HEK293 (cell line): Measurements from ENCODE around the gene DNAJC21.

Source experiments
- CTCF ChIA-PET: fragments of 350-600 bp; formaldehyde crosslinking; extraction: SDS; loops from one replicate; lab custom pipeline; 2021; ENCODE audit warnings: antibody characterized with exemption; lab: Yijun Ruan, JAX
- POLR2A ChIA-PET: fragments of 300-600 bp; formaldehyde crosslinking; extraction: SDS; loops from one replicate; lab custom pipeline; 2020; ENCODE audit warnings: antibody characterized with exemption, inconsistent platforms; lab: Yijun Ruan, JAX
- H3K27ac ChIP-seq: fragments of 200-500 bp; sonication (Bioruptor generic); 2 replicates; pipeline ENCODE4 v1.5.1; 2014; ENCODE audit warnings: low read depth, low read length, control low read depth, inconsistent platforms; ENCODE audit errors: extremely low read depth
- H3K36me3 ChIP-seq, 2 experiments: fragments of 200-500 bp in 1 of 2; sonication (Bioruptor generic) in 1 of 2; 1 replicate in 1 of 2; 2 replicates in 1 of 2; pipeline ENCODE4 v1.5.1; 2014 to 2017; ENCODE audit warnings: inconsistent platforms in 2 of 2, low read length in 2 of 2; ENCODE audit not compliant: control insufficient read depth in 2 of 2, insufficient read depth in 1 of 2
- H3K4me1 ChIP-seq: fragments of 200-500 bp; sonication (Bioruptor generic); 2 replicates; pipeline ENCODE4 v1.5.1; 2014; ENCODE audit warnings: mild to moderate bottlenecking, low read length, inconsistent platforms; ENCODE audit not compliant: control insufficient read depth, insufficient read depth
- H3K4me3 ChIP-seq: 2 replicates; pipeline ENCODE4 v1.5.1; 2011; ENCODE audit warnings: low read depth, mild to moderate bottlenecking, control low read depth, low read length, moderate library complexity
- H3K9me3 ChIP-seq: fragments of 200-500 bp; sonication (Bioruptor generic); 2 replicates; pipeline ENCODE4 v1.5.1; 2014; ENCODE audit warnings: low read depth, low read length, inconsistent platforms; ENCODE audit not compliant: control insufficient read depth, insufficient read depth
- IKZF3 ChIP-seq: fragments of 450-650 bp; IDR thresholded peaks from 2 replicates; pipeline ENCODE4 v1.5.0; 2018; ENCODE audit warnings: missing biosample characterization, mild to moderate bottlenecking, missing genetic modification characterization, moderate library complexity
- KLF1 ChIP-seq: fragments of 450-650 bp; formaldehyde crosslinking; IDR thresholded peaks from 2 replicates; pipeline ENCODE4 v1.5.1; 2016; ENCODE audit warnings: missing biosample characterization, missing genetic modification characterization
- KLF9 ChIP-seq: fragments of 450-650 bp; formaldehyde crosslinking; IDR thresholded peaks from 2 replicates; pipeline ENCODE4 v1.5.1; 2016; ENCODE audit warnings: missing biosample characterization, missing genetic modification characterization, low read depth
- OSR2 ChIP-seq: fragments of 450-650 bp; formaldehyde crosslinking; IDR thresholded peaks from 2 replicates; pipeline ENCODE4 v1.5.1; 2016; ENCODE audit warnings: missing biosample characterization, missing genetic modification characterization
- PRDM10 ChIP-seq: fragments of 450-650 bp; formaldehyde crosslinking; IDR thresholded peaks from 2 replicates; pipeline ENCODE4 v1.5.1; 2016; ENCODE audit warnings: missing biosample characterization, missing genetic modification characterization
- YY2 ChIP-seq: fragments of 450-650 bp; formaldehyde crosslinking; IDR thresholded peaks from 2 replicates; pipeline ENCODE4 v1.5.1; 2016; ENCODE audit warnings: missing biosample characterization, missing genetic modification characterization
- ZBTB17 ChIP-seq: fragments of 450-650 bp; formaldehyde crosslinking; IDR thresholded peaks from 2 replicates; pipeline ENCODE4 v1.5.1; 2016; ENCODE audit warnings: missing biosample characterization, missing genetic modification characterization
- ZNF112 ChIP-seq: fragments of 450-650 bp; formaldehyde crosslinking; IDR thresholded peaks from 2 replicates; pipeline ENCODE4 v1.5.0; 2017; ENCODE audit warnings: missing biosample characterization, missing genetic modification characterization
- ZNF133 ChIP-seq: fragments of 450-650 bp; formaldehyde crosslinking; IDR thresholded peaks from 2 replicates; pipeline ENCODE4 v1.5.1; 2016; ENCODE audit warnings: missing biosample characterization, missing genetic modification characterization
- ZNF138 ChIP-seq: fragments of 450-650 bp; formaldehyde crosslinking; IDR thresholded peaks from 2 replicates; pipeline ENCODE4 v1.5.1; 2016; ENCODE audit warnings: missing biosample characterization, missing genetic modification characterization, borderline replicate concordance
- ZNF16 ChIP-seq: fragments of 450-650 bp; formaldehyde crosslinking; IDR thresholded peaks from 2 replicates; pipeline ENCODE4 v1.5.1; 2016; ENCODE audit warnings: low read depth, missing biosample characterization, missing genetic modification characterization
- ZNF19 ChIP-seq: fragments of 450-650 bp; formaldehyde crosslinking; IDR thresholded peaks from 2 replicates; pipeline ENCODE4; 2016; ENCODE audit warnings: missing biosample characterization, missing genetic modification characterization, low read depth
- ZNF335 ChIP-seq: fragments of 450-650 bp; formaldehyde crosslinking; conservative IDR thresholded peaks from 2 replicates; pipeline ENCODE4 v1.5.1; 2016; ENCODE audit warnings: missing biosample characterization, missing genetic modification characterization
- ZNF354C ChIP-seq: fragments of 450-650 bp; formaldehyde crosslinking; IDR thresholded peaks from 2 replicates; pipeline ENCODE4 v1.5.1; 2016; ENCODE audit warnings: missing biosample characterization, missing genetic modification characterization, low read depth, borderline replicate concordance
- ZNF366 ChIP-seq: fragments of 450-650 bp; formaldehyde crosslinking; conservative IDR thresholded peaks from 2 replicates; pipeline ENCODE4 v1.5.1; 2016; ENCODE audit warnings: missing biosample characterization, missing genetic modification characterization
- ZNF37A ChIP-seq: fragments of 450-650 bp; IDR thresholded peaks from 2 replicates; pipeline ENCODE4 v1.5.1; 2018; ENCODE audit warnings: missing biosample characterization, missing genetic modification characterization
- ZNF398 ChIP-seq: fragments of 450-650 bp; formaldehyde crosslinking; IDR thresholded peaks from 2 replicates; pipeline ENCODE4 v1.5.1; 2017; ENCODE audit warnings: missing biosample characterization, missing genetic modification characterization
- ZNF548 ChIP-seq: fragments of 450-650 bp; formaldehyde crosslinking; IDR thresholded peaks from 2 replicates; pipeline ENCODE4 v1.5.1; 2016; ENCODE audit warnings: missing biosample characterization, missing genetic modification characterization
- ZNF561 ChIP-seq: fragments of 450-650 bp; IDR thresholded peaks from 2 replicates; pipeline ENCODE4 v1.5.1; 2018; ENCODE audit warnings: missing biosample characterization, missing genetic modification characterization, borderline replicate concordance
- ZNF76 ChIP-seq: fragments of 450-650 bp; formaldehyde crosslinking; IDR thresholded peaks from 2 replicates; pipeline ENCODE4; 2016; ENCODE audit warnings: low read depth, missing biosample characterization, missing genetic modification characterization, borderline replicate concordance
- ZNF768 ChIP-seq: fragments of 450-650 bp; formaldehyde crosslinking; IDR thresholded peaks from 2 replicates; pipeline ENCODE4 v1.5.1; 2018; ENCODE audit warnings: missing biosample characterization, mild to moderate bottlenecking, missing genetic modification characterization
- TF ChIP-seq, protein P1 (sequence below): fragments of 450-650 bp; formaldehyde crosslinking; IDR thresholded peaks from 2 replicates; pipeline ENCODE4 v1.5.1; 2016; ENCODE audit warnings: missing biosample characterization, missing genetic modification characterization
- TF ChIP-seq, protein P2 (sequence below): fragments of 450-650 bp; formaldehyde crosslinking; IDR thresholded peaks from 2 replicates; pipeline ENCODE4; 2016; ENCODE audit warnings: missing biosample characterization, missing genetic modification characterization

Gene DNAJC21

DNA sequence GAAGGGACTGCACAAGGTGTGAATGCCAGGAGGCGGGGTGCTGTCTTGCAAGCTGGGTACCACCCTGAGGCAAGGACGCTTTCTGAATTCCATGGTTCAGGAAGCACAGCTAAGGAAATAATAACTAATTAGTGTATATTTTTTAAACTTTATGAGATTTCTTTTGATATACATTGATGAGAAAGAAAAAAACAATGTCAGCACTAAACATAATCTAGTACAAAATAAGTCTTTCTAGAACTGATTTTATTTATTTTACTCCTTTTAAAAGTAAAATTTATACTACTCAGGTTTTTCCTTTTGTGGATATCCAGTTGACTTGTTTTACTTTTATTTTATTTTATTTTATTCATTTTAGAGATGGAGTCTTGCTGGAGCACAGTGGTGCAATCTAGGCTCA is 3.6 kb downstream of the DNAJC21 start:
- Histone ChIP-seq H3K9me3 (no peaks in the 10 kb centered on the region), H3K4me1 (peaks cover 12% of the 10 kb centered on the region; the same call in 1 of the 2 replicates), H3K4me3 (no peak overlapping the region), H3K27ac (no peak overlapping the region), H3K36me3 (peaks cover 34 to 49% of the 10 kb centered on the region in 2 experiments)
- TF ChIP-seq ZNF548 (no peak), ZNF561 (tag by site-specific recombination) (no peak), YY2 (tag by site-specific recombination) (no peak), ZNF366 (no peak), ZNF354C (tag by site-specific recombination) (no peak), ZNF768 (tag by site-specific recombination) (no peak), OSR2 (tag by site-specific recombination) (no peak)
- POLR2A ChIA-PET = interaction anchor here (0.7 to 2.4 kb wide), 2 partner anchors 10 to 18 kb away, joined by 3 to 11 read pairs; partner anchors contain the start of genes BRIX1 and RAD1
- CTCF ChIA-PET = no interaction called here

DNA sequence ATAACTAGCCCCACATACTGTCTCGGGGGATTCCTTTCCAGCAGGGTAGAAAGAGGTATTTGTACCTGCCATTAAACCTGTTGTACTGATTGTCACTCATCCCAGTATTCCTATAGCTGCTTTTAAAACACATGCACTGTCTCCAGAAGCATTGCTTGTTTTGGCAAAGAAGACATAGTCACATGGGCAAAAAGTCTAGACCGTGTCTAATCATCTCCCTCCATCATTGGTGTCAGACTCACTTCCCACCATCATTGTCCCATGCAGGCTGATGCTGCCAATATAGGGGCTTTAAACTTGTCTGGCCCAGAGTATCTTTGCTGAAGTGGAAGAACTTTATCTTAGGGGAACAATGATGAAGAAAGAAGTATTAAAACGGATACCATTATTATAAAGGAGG is 12.6 kb downstream of the DNAJC21 start:
- POLR2A ChIA-PET = interaction anchor here (1.3 to 3.0 kb wide), 2 partner anchors 12 to 27 kb away, joined by 5 to 11 read pairs; partner anchors contain the start of genes BRIX1, DNAJC21 and RAD1
- peaks cover 90 to 94% of the 10 kb centered on the region in 2 experiments for H3K36me3 ChIP-seq

DNA sequence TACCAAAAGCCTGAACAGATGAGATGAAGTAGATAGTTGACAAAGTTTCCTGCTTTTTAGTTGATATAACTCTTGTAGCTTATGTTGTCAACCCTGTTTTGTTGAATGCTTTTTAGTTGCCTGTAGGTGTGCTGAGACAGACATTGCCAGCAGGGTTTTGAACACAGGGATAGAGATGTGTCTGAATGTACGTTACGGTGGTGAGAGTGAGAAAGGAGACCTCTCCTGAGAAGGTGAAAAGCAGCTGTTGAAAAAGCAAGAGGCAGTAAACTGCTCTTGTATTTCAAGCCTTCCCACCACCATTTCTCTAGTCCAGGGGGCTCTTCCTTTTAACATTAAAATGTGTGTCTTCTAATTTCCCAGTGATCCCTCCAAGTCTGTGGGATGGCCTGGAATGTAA is 14.7 kb downstream of the DNAJC21 start:
- CTCF ChIA-PET = interaction anchor here (0.7 to 2.1 kb wide), 3 partner anchors 14 to 1361 kb away, joined by 3 to 11 read pairs (median 3); no protein-coding TSS in a partner anchor
- POLR2A ChIA-PET = interaction anchor here (1.7 to 2.2 kb wide), 2 partner anchors 15 to 29 kb away, joined by 6 read pairs; partner anchors contain the start of genes BRIX1, DNAJC21 and RAD1
- no peaks in the 10 kb centered on the region for H3K4me1 ChIP-seq
- no peak overlapping the region for H3K4me3 ChIP-seq
- TF ChIP-seq ZNF112 = no peak
- no peak for TF ChIP-seq ZNF138 (tag by site-specific recombination)
- TF ChIP-seq ZNF768 (tag by site-specific recombination) = no peak
- TF ChIP-seq PRDM10 (tag by site-specific recombination) = no peak
- no peak for TF ChIP-seq ZNF335
- no peak for TF ChIP-seq ZNF76 (tag by site-specific recombination)
- TF ChIP-seq KLF9 = no peak
- TF ChIP-seq ZNF37A (tag by site-specific recombination) = no peak
- peaks cover 81 to 93% of the 10 kb centered on the region in 2 experiments for H3K36me3 ChIP-seq
- H3K27ac ChIP-seq = no peak overlapping the region
- H3K9me3 ChIP-seq = no peaks in the 10 kb centered on the region; the same call in 1 of the 2 replicates

More for the DNA sequence above, 12.6 kb downstream of the DNAJC21 start:
- CTCF ChIA-PET = interaction anchor here (1.3 to 3.9 kb wide), 2 partner anchors 8 to 15 kb away, joined by 3 to 19 read pairs; no protein-coding TSS in a partner anchor
- H3K27ac ChIP-seq = no peak overlapping the region
- H3K9me3 ChIP-seq = no peaks in the 10 kb centered on the region; the same call in 1 of the 2 replicates
- no peak for TF ChIP-seq ZBTB17 (tag by site-specific recombination)
- no peak for TF ChIP-seq ZNF16 (tag by site-specific recombination)
- TF ChIP-seq KLF1 = no peak
- TF ChIP-seq IKZF3 (tag by site-specific recombination) = no peak
- TF ChIP-seq, protein P1, sequence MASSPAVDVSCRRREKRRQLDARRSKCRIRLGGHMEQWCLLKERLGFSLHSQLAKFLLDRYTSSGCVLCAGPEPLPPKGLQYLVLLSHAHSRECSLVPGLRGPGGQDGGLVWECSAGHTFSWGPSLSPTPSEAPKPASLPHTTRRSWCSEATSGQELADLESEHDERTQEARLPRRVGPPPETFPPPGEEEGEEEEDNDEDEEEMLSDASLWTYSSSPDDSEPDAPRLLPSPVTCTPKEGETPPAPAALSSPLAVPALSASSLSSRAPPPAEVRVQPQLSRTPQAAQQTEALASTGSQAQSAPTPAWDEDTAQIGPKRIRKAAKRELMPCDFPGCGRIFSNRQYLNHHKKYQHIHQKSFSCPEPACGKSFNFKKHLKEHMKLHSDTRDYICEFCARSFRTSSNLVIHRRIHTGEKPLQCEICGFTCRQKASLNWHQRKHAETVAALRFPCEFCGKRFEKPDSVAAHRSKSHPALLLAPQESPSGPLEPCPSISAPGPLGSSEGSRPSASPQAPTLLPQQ = no peak
- TF ChIP-seq ZNF398 = no peak
- TF ChIP-seq, protein P2, sequence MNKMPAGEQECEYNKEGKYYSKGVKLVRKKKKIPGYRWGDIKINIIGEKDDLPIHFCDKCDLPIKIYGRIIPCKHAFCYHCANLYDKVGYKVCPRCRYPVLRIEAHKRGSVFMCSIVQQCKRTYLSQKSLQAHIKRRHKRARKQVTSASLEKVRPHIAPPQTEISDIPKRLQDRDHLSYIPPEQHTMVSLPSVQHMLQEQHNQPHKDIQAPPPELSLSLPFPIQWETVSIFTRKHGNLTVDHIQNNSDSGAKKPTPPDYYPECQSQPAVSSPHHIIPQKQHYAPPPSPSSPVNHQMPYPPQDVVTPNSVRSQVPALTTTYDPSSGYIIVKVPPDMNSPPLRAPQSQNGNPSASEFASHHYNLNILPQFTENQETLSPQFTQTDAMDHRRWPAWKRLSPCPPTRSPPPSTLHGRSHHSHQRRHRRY (tag by site-specific recombination) = no peak
- no peak for TF ChIP-seq ZNF133 (tag by site-specific recombination)
- TF ChIP-seq ZNF19 (tag by site-specific recombination) = no peak
- H3K4me1 ChIP-seq = no peaks in the 10 kb centered on the region
- H3K4me3 ChIP-seq = no peak overlapping the region
